COLO668 (cell line): ENCODE measurements around the gene UBE2H.
A peak's percentile ranks its signal among the peaks of the same experiment; 100 is the strongest.

ENCODE experiments used
- DNase-seq: peaks from one replicate; lab custom pipeline; 2025; ENCODE audit not compliant: unreplicated experiment; lab: John Stamatoyannopoulos, UW

Gene UBE2H

GRCh38 chr7:129950933-129951225, 1.9 kb downstream of the UBE2H start:
- no peak for DNase-seq

DNA sequence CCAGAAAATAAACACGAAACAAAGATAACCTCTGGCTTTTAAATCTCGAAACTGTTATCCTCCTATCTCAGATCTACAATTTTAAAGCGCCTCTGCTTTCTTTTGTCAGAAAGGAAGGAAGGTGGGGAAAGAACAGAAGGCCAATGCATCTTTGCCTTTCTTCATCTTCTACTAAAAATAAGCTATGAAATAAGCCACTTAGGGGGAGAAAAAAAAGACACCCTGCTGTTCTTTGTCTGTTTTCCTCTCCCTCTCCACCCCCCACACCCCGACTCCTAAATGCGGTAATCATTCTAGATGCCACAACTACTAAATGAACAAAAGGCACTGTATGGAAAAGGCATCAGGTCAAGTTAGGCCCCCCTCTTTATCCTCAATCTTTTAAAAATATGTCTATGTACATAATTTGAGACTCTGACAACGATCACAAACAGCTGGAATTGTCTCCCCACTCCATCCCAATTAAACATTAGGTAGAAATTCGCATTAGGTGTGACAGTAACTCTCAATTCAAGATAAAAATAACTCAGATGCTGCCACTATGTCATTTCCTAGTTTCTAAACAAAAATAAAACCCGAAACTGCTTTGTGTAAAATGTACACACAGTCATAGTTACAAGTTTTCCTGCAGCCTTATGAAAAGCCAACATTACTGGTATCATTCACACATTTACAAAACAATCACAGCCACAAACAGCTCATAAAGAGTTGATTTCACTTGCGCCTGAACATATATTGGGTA, 2.4 kb downstream of the UBE2H start:
- DNase-seq: no peak

DNA sequence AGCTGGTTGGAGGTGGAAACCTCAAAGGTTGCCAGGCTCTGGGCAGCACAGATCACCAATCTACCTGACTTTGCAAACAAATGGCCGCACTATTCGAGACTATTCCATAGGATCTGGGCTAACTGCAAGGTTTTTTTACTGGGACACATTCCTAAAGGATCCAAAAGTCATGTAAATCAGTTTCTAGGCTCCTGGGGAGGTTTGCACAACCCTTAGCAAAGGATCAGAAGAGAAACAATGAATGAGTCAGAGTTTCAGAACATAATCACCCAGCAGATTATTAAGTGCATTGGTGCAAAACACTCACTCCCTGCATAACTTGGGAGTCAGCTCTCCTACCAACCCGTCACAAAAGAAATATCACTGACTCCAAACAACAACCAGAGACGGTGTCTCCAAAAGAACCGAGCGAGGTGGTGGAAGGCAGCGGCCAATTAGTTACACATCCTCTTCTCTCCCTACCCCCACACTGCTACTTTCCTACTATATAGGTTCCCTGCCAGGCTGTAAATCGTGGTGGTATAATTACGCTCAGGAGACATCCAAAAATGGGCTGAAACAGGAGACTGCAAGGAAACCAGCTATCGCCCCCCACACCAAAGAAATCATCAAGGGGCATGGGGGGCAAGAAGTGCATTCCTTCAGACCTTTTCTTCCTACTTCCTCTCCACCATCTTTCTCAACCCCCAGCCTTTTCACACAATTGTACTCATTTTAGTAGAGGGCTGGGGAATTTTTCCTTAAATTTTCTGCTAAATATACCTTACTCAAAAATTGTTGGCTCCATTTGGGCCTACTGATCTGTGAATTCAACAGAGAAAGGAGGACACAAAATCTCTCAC, 3.2 kb downstream of the UBE2H start:
- no peak for DNase-seq

DNA sequence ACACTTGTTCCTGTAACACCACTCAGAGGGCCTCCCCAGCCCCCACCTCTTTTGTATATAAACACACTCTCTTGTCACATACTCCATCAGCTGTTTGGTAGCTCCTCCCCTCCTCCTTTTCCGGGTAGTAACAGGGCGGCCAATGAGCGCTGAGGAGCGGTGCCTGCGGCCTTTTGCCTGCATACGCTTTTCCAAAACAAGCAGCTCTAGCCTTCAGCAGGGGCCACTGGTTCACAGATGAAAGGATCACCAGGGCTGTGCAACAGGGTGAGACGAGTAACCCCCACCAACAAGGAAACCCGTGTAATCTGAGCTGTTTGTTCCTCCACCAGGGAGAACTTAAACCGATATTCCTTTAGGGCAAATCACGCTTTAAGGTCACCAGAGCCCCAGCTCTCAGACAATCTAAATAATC, 3.9 kb downstream of the UBE2H start:
- peak; percentile 88 for DNase-seq

DNA sequence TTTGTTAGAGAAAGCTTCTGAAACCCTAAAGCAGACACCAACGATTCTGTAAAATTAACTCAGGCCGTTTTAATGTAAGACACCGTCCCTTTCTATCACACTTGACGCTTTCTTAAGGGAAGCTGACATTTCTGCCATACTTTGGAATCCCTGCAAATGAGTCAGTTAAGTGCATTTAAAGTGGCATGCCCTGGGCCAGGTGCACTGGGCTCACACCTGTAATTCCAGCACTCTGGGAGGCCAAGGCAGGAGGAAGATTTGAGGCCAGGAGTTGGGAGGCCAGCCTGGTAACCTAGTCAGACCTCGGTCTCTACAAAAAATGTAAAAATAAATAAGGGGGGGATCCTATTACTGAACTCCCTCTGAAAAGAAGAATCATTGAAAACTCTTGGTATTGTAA, 4.4 kb downstream of the UBE2H start:
- no peak for DNase-seq

GRCh38 chr7:129947701-129948100, 5.1 kb downstream of the UBE2H start:
- DNase-seq: no peak

- no peak for DNase-seq
Measured at GRCh38 chr7:129947049-129947448, 5.7 kb downstream of the UBE2H start.

GRCh38 chr7:129946282-129946681, 6.5 kb downstream of the UBE2H start:
- no peak for DNase-seq

DNA sequence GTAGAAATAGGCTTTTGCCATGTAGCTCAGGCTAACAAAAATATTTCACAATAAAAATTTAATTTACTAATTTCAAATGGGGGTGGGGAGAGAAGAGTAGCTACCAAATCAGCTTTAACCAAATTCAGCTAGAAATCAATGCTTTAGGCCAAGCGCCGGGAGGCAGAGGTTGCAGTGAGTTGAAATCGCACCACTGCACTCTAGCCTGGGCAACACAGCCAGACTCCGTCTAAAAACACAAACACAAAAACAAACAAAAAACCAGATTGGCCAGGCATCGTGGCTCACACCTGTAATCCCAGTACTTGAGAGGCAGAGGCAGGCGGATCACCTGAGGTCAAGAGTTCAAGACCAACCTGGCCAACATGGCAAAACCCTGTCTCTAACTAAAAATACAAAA, 9.4 kb downstream of the UBE2H start:
- DNase-seq: no peak

GRCh38 chr7:129940329-129940728, 12.4 kb downstream of the UBE2H start:
- no peak for DNase-seq

- no peak for DNase-seq
Measured at GRCh38 chr7:129939881-129940280, 12.9 kb downstream of the UBE2H start.

DNA sequence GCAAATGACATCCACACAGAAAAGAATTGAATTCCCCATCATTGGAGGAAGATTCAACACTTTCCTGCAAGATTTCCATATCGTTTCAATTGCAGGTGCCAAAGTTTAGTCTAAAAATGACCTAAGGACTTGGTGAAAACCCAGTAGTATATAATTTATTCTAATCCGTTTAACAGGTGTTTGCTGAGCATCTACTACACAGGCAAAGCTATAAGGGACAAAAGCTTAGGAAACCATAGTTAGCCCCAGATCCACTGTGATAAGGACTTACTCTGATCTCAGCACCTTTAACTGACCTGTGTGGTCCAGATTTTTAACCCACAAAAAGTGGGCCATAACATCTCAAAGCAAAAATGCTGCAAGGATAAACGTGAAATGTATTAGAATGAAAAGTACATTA, 19.1 kb downstream of the UBE2H start:
- DNase-seq: no peak

DNA sequence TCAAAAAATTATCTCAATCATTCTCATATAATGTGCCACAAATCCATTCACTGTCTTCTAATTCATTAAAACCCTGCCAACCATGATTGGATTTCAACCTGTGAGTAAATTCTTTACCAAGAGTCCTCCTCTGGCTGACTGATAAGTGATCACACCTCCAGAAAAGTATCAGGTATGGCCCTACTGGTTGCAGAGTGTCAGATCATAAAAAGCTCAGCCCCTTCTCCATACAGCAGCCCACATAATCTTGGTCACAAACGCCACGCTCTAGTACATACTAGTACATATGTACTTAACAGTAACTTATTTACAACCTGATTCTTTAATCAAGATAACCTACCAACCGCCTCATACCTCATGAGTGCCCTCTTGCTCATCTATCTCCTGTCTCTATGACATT, 26.1 kb downstream of the UBE2H start:
- DNase-seq: no peak

DNA sequence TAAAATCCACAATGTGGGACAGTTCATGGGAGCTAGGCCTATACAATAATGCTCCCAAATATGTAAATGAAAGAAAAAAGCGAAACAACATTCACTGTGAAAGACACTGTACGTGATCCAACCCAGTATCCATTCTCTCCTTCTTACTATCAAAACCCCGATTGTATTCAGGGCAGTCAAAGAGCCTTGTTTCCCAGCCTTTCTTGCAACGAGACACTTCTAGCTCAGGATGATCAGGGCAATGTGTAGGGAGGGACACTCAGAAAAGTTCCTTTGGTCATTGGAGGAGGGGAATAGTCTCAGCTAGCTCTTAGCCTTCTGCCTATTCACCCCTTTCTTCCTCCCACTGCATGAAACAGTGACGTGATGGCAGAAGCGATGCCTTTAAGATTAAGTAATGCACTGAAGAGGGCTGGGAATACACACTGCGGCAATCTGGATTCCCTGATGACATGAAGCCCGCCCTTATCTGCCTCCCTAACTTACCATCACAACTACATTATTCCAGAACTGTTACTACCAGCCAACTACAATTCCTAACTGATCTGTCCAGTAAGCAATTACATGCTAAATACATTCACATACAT, 27.3 kb downstream of the UBE2H start:
- DNase-seq: no peak

DNA sequence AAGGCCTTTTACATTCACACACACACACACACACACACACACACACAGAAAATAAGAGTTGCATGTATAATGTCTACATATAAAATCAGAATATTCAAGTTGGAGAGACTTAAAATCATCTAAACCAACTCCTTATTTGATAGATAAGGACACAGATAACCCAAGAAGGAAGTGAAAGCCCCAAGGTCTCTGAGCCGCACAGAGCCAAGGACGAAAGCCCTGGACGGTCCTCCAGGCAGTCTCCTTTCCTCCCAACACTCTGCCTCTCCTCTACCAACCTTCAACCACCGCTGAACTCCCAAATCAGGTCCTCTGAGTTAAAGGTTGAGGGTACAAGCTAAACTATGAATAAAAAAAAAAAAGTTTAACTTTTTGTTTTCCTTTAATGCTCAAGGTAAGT, 28.2 kb downstream of the UBE2H start:
- no peak for DNase-seq

DNA sequence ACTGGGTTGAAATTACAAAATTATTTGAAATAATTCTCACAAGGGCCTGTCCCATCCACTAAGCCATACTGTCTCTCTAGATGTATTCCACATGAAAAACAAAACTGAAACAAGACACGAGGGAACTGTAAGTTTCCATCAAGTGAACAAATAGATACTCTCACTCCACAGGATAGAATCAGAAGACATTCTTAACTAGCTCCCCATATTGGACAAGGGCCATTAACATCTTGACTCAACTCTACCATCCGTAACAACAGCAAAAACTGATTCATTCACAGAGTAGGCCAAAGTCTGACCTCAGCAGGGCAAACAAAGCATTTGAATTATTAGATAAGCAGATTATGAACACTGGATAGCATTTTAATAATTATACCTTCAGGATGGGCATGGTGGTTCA, 29.1 kb downstream of the UBE2H start:
- no peak for DNase-seq

GRCh38 chr7:129919492-129919891, 33.3 kb downstream of the UBE2H start:
- DNase-seq: no peak

DNA sequence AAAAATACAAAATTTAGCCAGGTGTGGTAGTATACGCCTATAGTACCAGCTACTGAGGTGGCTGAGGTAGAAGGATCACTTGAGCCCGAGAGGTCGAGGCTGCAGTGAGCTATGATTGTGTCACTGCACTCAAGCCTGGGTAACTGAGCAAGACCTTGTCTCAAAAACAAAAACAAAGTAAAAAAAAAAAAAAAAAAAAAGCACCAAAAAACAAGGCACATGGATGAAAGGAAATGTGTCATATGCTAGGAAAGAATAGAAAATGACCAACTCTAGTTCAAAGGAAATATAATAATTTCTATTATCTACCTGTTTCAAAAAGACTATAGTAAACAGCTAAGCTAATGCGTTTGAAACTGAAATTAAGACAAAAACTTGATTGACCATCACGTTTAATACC, 33.8 kb downstream of the UBE2H start:
- DNase-seq: no peak

- DNase-seq: no peak
Measured at GRCh38 chr7:129917934-129918333, 34.8 kb downstream of the UBE2H start.

DNA sequence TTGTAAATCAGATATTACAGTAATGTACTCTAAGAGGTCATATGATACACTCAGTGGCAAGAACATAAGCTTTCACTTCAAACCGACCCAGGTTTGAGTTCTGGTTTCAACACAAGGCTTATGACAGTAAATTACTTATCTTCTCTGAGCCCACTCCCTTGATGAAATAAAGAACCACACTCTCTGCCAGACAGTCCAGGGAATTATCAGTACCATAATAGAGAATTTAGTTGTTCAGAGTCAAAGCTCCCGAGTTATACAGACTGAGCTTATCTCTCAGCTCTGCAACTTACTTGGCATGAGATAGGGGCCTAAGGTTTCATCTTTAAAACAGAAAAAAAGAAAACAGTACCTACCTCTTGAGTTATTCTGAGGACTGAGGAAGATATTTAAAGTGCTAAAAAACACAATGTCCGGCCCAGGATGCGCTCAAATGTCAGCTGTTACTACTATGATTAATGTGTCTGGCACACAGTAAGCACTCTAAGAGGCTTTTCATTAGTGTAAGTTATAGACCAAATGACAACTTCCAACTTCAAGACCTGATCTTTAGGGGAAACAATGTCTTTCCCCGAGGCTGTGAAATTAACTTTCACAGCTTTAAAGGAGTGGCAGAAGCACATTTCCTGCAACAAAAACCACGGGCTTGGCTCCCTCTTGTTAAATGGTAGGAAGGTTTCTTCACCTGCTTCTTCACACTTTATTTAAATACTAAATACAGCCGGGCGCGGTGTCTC, 38.1 kb downstream of the UBE2H start:
- DNase-seq: no peak

GRCh38 chr7:129913428-129913827, 39.3 kb downstream of the UBE2H start:
- no peak for DNase-seq

- no peak for DNase-seq
Measured at GRCh38 chr7:129911790-129912189, 41.0 kb downstream of the UBE2H start.
